Coronary artery (tissue), 2 donors: ENCODE measurements around the gene LDLRAD4.

Source experiments
- DNase-seq: peaks from one replicate; pipeline ENCODE4 v3.0.0-alpha.2; 2017; ENCODE audit warnings: low spot score
- H3K27ac ChIP-seq, 2 donors: fragments of 200-600 bp; sonication (generic); one replicate each; pipeline ENCODE4 v1.5.1; 2016 to 2019
- H3K4me3 ChIP-seq: fragments of 200-600 bp; sonication (generic); 2 replicates; pipeline ENCODE4 v1.5.1; 2016; ENCODE audit warnings: mild to moderate bottlenecking, moderate library complexity
- CTCF ChIP-seq: fragments of 200-600 bp; sonication (generic); IDR thresholded peaks from one replicate; pipeline ENCODE4 v1.5.1; 2019; ENCODE audit warnings: antibody characterized with exemption

LDLRAD4 gene

GRCh38 chr18:13283746-13284145 lies 65.2 kb downstream of the LDLRAD4 start:
- peak overlapping the region; percentile 56 for H3K4me3 ChIP-seq
- H3K27ac ChIP-seq = peak overlapping the region in 1 of 2 donors; percentile 75
- DNase-seq = no peak
- no peak for TF ChIP-seq CTCF

- peak overlapping the region; percentile 56 for H3K4me3 ChIP-seq
- peak overlapping the region in 1 of 2 donors; percentile 75 for H3K27ac ChIP-seq
- TF ChIP-seq CTCF = no peak
- DNase-seq = no peak
These were observed 65.9 kb downstream of the LDLRAD4 start for GRCh38 chr18:13284330-13285027.

- DNase-seq = no peak
- H3K27ac ChIP-seq = no peak overlapping the region
These were observed 67.3 kb downstream of the LDLRAD4 start for GRCh38 chr18:13285874-13286273.

GRCh38 chr18:13286456-13287125 lies 68.0 kb downstream of the LDLRAD4 start:
- Histone ChIP-seq H3K27ac (no peak overlapping the region), H3K4me3 (no peak overlapping the region)
- TF ChIP-seq CTCF = no peak
- no peak for DNase-seq

More at GRCh38 chr18:13285874-13286273, 67.3 kb downstream of the LDLRAD4 start:
- no peak for TF ChIP-seq CTCF
- H3K4me3 ChIP-seq = no peak overlapping the region

GRCh38 chr18:13287372-13287771 lies 68.8 kb downstream of the LDLRAD4 start:
- H3K4me3 ChIP-seq = no peak overlapping the region
- no peak for TF ChIP-seq CTCF
- DNase-seq = no peak
- no peak overlapping the region for H3K27ac ChIP-seq

GRCh38 chr18:13288509-13289133 lies 70.1 kb downstream of the LDLRAD4 start:
- no peak for DNase-seq
- Histone ChIP-seq H3K4me3 (no peak overlapping the region), H3K27ac (peak overlapping the region in 1 of 2 donors; percentile 6)
- TF ChIP-seq CTCF = no peak
